ENCODE data around the gene SUSD3. TPM values are rescaled to one million over a fixed set of nuclear protein-coding genes. Genes with fewer than 3 reads are reported as not detected.

The SUSD3 gene
- total and polyA plus RNA-seq, 8 donors, result 1.7 to 4.5 (median 2.6) TPM; not detected in 2

GRCh38 chr9:93089481-93089991, 31.0 kb downstream of the SUSD3 start:
- Histone ChIP-seq H3K9me3 (peaks cover 0 to 13% (median 0%) of the 10 kb centered on the region in 4 donors), H3K4me1 (peaks cover 0 to 21% (median 18%) of the 10 kb centered on the region in 4 donors), H3K36me3 (peaks cover 0 to 7% (median 4%) of the 10 kb centered on the region in 4 donors), H3K4me3 (no peak overlapping the region), H3K27me3 (no peaks in the 10 kb centered on the region), H3K27ac (no peak overlapping the region)
- 89 to 92% (median 91%) methylated on average over 12 of the region's 12 CpGs for WGBS, 5 donors
- TF ChIP-seq POLR2AphosphoS5 (IDR thresholded peaks at IDR 0.05) (no peak), POLR2A (IDR thresholded peaks at IDR 0.05) (no peak), EP300 (IDR thresholded peaks at IDR 0.05) (no peak), CTCF (IDR thresholded peaks at IDR 0.05) (no peak)
- intact Hi-C loops (cut with DNase I; ENCODE audit: low total_unique reads), result no loop called here
- DNase-seq, result no peak

- peak in 1 of 2 donors; percentile 9 for DNase-seq
- Histone ChIP-seq H3K4me1 (peaks cover 6 to 27% (median 24%) of the 10 kb centered on the region in 4 donors), H3K27ac (no peak overlapping the region), H3K4me3 (no peak overlapping the region), H3K9me3 (peaks cover 0 to 13% (median 0%) of the 10 kb centered on the region in 4 donors), H3K27me3 (no peaks in the 10 kb centered on the region), H3K36me3 (peaks cover 0 to 4% (median 0%) of the 10 kb centered on the region in 4 donors)
- 55 to 68% (median 60%) methylated on average over 8 of the region's 8 CpGs for WGBS, 5 donors
- intact Hi-C loops (cut with DNase I; ENCODE audit: low total_unique reads), result no loop called here
- no peak for TF ChIP-seq POLR2AphosphoS5 (IDR thresholded peaks at IDR 0.05)
- no peak for TF ChIP-seq EP300 (IDR thresholded peaks at IDR 0.05)
- no peak for TF ChIP-seq POLR2A (IDR thresholded peaks at IDR 0.05)
- TF ChIP-seq CTCF (IDR thresholded peaks at IDR 0.05), result no peak
These were observed 31.7 kb downstream of the SUSD3 start for GRCh38 chr9:93090091-93090655.

- Histone ChIP-seq H3K9me3 (peaks cover 0 to 13% (median 0%) of the 10 kb centered on the region in 4 donors), H3K27ac (no peak overlapping the region), H3K4me3 (no peak overlapping the region), H3K4me1 (peaks cover 6 to 27% (median 25%) of the 10 kb centered on the region in 4 donors), H3K36me3 (no peaks in the 10 kb centered on the region), H3K27me3 (no peaks in the 10 kb centered on the region)
- intact Hi-C loops (cut with DNase I; ENCODE audit: low total_unique reads), result no loop called here
- WGBS, 5 donors, result 82 to 90% (median 87%) methylated on average over 4 of the region's 4 CpGs
- no peak for DNase-seq
- no peak for TF ChIP-seq POLR2AphosphoS5 (IDR thresholded peaks at IDR 0.05)
- no peak for TF ChIP-seq POLR2A (IDR thresholded peaks at IDR 0.05)
- no peak for TF ChIP-seq CTCF (IDR thresholded peaks at IDR 0.05)
- no peak for TF ChIP-seq EP300 (IDR thresholded peaks at IDR 0.05)
These were observed 32.6 kb downstream of the SUSD3 start for GRCh38 chr9:93091056-93091452.

- TF ChIP-seq POLR2A (IDR thresholded peaks at IDR 0.05), result no peak
- no peak for TF ChIP-seq POLR2AphosphoS5 (IDR thresholded peaks at IDR 0.05)
- no peak for TF ChIP-seq CTCF (IDR thresholded peaks at IDR 0.05)
- no peak for TF ChIP-seq EP300 (IDR thresholded peaks at IDR 0.05)
- Histone ChIP-seq H3K36me3 (no peaks in the 10 kb centered on the region), H3K4me1 (peaks cover 6 to 28% (median 25%) of the 10 kb centered on the region in 4 donors), H3K9me3 (peaks cover 0 to 13% (median 0%) of the 10 kb centered on the region in 4 donors), H3K27ac (no peak overlapping the region), H3K27me3 (no peaks in the 10 kb centered on the region), H3K4me3 (no peak overlapping the region)
- WGBS, 5 donors, result 64 to 82% (median 73%) methylated on average over 3 of the region's 3 CpGs
- intact Hi-C loops (cut with DNase I; ENCODE audit: low total_unique reads), result no loop called here
- peak in 1 of 2 donors; percentile 48 for DNase-seq
These were observed 33.1 kb downstream of the SUSD3 start for GRCh38 chr9:93091453-93092081.
